Activated naive CD4-positive, alpha-beta T cell treated with Interleukin-2 at 50 U/mL for 16 hours (primary cell): Measurements from ENCODE around the gene UBFD1.
"Not testable (repeated sequence)": the region's sequence is repeated elsewhere in the genome, so short reads cannot be mapped to it uniquely, and the experiment has no call there.

Experiments
- DNase-seq: peaks from one replicate; pipeline ENCODE4 v3.0.0-alpha.2; 2020

UBFD1 gene

DNA sequence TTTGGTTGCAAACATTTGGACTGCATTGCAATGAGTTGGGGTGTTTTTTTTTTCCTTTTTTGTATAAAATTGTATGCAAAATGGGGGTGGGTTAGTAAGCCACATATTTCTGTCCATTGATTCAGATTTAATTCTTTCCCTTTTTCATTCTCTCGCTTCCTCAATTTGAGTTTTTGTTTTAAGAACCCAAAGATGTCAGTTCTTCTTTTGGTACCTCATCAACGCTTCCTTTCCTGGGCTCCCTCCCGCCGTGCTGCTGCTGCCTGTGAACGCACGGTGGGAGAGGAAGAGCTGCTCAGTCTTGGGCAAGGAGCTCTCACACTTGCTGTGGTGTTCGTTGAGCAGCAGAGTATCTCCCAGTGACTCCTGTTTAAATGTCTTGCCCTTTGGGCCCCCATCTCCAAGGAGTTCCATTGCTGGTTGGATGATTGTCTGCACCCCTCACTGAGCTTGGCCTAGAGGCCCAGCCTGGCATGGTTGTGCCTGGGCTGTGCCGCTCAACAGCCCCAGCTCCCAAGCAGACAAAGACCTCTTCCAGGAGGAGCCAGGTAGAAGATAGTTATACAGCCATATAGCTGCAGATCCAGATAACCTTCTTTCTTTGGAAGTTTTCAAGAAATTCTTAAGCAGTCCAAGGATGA, 13.6 kb downstream of the UBFD1 start:
- DNase-seq: no peak

DNA sequence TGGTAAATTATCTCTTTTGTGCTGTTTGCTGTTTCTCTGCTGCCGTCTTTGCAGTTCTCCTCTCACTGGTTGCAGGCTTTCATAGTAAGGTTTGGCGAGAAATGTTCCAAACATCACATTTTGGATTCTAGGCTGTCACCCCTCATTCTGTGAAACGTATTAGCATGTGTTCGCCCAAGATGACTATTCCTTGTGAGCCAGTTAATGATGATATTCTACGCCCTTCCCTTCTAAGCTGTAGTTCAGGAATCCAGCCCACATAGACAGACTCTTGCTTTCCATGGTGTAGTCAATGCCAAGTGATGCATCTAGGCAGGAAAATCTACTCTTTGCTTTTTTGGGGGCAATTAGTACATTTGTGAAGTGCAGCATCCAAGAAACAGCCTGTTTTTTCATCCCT, 14.4 kb downstream of the UBFD1 start:
- DNase-seq: no peak

DNA sequence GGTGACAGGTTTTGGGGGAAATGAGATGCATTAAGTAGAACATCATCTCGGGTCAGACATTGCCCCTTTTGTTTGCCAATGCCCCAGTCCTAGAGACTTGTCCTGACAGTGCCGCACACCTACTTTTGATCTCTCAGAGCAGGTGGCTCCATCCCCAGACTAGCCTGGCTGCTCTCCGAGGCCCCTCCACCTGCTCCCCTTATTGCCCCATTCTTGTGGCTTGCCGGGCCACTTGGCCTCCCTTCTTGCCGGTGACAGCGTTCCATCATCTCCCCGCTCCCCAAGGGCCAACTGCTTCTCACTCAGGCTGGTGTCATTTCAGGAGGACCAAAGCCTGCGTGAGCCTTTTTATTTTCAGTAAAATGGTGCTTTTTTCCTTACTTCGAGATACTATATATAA, 14.9 kb downstream of the UBFD1 start:
- no peak for DNase-seq

DNA sequence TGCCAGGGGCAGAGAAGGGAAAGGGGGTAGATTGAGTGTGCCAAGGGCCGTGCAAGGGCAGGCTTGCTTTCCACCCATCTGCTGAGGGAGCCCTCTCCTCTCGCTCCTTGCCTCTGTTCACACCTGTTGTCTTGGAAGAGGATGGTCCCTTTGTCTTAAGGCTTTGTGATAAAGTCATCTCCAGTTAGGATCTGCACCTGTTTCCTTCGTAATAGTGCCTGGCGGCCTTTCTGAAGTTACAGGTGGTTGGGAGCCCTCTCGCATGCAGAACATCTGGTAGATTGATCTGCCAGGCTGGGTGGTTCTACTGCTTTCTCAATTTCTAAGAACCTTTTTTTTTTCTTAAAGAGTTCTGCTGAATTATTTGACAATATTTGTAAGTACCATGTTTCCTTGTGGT, 16.3 kb downstream of the UBFD1 start:
- no peak for DNase-seq

DNA sequence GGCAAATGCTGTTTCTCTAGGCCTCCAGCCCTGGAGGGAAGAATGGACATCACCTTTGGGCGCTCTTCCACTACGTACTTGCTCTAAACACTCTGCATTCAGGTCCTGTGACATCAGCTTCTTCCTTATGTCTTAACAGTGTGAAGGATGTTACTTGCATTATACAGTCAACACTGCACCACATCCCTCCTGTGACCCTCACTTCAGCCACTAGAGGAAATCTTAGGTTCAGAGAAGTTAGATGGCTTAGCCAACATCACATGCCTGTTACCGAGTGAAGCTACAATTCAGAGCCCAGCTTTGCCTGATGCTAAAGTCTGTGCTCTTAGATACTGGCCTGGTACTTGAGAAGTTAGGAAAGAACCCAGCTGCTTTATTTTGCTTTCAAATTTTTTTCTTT, 18.3 kb downstream of the UBFD1 start:
- no peak for DNase-seq

DNA sequence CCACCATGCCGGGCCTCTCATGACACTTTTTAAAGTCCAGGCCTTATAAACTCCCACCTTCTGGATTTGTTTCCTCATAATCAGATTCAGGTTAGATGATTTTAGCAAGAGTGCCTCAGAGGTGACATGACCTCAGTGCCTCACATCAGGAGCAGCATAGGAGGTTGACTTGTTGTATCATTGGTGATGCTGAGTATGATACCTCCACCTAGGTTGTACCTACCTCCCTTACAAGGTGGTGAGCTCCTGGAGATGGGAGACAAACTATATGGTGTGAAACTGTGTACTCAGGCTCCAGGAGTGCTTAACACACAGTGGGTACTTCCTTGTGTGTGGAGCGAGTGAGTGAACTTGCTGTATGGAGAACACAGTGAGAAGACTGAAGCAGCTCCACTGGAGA, 20.0 kb downstream of the UBFD1 start:
- no peak for DNase-seq

DNA sequence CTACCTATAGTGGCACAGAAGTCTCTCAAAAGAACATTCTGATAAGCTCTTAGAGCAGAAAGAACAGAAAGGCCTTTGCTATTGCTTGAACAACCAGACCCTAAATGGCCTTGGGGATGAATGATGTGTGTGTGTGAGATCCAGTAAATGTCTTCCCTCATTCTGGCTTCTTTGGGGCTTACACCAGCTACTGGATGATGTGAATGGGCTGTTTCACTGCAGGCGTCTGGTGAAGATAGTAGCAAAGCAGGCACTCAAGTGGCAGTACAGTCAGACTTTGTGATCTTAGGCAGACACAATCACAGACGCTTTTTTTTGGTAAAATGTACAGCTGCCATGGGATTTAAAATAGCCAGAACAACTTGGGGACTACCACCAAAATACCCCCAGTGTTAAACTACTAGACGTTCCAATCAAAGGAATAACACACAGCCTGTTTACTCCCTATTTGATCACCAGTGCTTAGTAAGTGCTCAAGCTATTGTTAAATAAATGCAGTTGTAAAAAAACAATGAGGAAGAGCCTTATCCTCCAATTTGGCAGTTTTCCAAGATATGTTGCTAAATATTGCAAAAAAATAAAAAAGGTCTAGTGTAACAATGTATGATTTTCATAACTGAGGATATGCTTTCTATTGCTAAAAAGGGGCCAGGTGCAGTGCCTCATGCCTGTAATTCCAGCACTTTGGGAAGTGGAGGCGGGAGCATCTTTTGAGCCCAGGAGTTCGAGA, 20.7 kb downstream of the UBFD1 start:
- no peak for DNase-seq

DNA sequence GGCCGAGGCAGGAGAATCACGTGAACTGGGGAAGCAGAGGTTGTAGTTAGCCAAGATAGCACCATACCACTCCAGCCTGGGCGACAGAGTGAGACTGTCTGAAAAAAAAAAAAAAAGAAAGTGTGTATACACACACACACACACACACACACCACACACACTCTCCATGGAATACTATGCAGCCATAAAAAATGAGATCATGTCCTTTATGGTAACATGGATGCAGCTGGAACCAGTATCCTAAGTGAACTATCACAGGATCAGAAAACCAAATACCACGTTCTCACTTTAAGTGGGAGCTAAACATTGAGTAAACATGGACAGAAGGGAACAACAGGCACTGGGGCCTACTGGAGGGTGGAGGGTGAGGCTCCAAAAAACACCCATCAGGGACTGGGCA, 21.8 kb downstream of the UBFD1 start:
- DNase-seq: no peak

DNA sequence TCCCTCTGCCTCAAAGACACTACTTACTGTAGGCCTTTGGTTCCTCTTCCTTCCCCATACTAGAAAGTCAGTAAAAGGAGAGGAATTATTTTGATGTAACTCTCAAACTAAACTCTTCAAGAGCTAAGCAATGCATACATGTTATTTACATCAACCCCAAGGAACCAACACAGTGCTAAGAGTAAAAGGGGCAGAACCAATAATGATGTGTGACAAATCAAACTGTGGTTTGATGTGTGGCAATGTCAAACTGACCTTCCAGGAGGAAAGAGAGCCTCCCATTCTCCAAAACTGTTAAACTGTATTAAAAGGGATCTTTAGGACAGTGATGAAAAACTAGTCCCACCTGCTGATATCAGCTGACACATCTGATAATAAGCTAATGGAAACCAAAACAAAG, 22.9 kb downstream of the UBFD1 start:
- no peak for DNase-seq

DNA sequence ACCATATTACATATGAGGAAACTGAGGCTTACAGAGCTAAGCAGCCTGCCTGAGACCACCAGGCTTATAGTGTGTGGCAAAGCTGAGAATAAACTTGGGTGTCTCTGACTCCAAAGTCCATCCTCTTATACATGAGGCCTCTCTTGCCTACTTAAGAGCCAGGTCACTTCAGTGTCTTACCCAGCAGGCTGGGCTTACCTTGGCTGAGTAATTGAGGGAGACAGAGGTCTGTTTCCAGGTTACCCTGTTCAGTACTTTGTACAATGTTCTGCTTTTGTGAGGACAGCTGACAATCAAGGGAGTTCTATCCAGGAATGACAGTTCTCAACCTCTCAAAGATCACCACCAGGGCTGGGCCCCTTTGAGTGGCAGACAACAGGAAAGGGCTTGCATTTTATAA, 24.2 kb downstream of the UBFD1 start:
- no peak for DNase-seq

DNA sequence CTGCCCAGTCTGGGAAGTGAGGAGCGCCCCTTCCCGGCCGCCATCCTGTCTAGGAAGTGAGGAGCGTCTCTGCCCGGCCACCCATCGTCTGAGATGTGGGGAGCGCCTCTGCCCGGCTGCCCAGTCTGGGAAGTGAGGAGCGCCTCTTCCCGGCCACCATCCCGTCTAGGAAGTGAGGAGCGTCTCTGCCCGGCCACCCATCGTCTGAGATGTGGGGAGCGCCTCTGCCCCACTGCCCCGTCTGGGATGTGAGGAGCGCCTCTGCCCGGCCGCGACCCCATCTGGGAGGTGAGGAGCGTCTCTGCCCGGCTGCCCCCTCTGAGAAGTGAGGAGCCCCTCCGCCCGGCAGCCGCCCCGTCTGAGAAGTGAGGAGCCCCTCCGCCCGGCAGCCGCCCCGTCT, 25.7 kb downstream of the UBFD1 start:
- DNase-seq: not testable (repeated sequence)

DNA sequence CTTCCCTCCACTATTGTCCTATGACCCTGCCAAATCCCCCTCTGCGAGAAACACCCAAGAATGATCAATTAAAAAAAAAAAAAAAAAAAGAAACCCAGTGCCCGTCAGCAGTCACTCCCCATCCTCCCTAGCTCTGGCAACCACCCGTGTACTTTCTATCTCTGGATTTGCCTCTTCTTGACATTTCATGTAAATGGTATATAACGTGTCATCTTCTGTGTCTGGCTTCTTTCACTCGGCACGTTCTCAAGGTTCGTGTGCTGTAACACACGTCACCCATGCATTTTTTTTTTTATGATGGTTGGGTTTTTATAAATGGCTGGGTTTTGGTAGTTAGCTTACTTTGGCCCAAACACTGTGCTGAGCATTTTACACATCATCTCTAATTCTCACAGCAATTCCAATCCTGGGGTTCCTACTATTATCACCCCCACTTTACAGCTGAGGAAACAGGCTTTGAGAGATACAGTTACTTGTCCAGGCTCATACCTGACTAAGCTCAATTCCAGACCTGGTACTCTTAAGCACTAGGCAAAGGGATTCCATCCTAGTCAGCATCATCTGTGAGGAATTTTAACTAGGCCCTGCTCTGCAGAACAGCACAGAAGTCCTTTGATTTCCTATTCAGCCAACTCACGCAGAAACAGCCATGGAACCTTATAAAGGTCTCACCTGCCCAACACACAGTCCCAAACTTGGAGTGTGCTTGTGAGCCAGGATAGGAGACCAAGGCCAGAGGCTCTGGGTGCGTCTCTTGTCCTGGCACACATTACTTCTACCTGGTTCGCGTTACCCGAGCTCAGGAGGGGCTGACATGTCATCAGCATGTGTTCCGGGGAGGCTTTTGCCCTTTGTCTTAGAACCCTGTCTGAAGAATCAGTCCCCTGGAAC, 26.9 kb downstream of the UBFD1 start:
- no peak for DNase-seq

DNA sequence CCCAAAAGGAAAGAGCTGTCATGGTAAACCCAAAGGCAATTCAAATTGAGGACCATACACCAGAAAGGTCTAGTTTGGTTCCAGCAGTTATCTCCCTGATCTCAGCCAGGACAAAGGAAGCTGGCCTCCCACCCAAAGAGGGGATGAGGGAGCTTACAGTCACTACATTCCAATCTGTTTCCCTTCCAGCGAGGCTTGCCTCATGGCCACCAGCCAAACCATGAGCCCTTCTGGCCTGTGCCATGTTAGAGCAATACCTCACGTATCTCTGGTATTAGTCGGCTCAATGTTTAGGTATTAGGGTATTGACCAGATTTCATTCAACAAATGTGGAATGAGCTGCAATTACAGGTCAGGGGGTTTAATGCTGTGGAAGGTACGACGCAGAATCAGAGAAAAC, 30.2 kb downstream of the UBFD1 start:
- DNase-seq: no peak

DNA sequence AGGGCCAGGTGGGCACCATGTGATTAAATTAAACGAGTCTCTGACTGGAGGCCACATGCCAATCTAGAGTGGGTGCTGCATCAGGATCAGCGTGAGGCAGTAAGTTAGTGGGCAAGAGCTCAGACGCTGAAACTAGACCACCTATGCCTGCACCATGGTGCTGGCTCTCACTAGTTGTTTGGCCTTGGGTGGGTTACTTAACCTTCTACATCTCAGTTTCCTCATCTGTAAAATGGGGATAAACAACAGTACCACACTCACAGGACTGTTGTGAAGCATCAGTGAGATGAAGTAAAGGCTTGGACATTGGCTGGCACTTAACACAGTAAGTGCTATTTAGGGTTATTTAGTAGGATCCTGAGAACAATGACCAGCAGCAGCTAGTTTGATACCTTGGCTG, 32.7 kb downstream of the UBFD1 start:
- DNase-seq: no peak

DNA sequence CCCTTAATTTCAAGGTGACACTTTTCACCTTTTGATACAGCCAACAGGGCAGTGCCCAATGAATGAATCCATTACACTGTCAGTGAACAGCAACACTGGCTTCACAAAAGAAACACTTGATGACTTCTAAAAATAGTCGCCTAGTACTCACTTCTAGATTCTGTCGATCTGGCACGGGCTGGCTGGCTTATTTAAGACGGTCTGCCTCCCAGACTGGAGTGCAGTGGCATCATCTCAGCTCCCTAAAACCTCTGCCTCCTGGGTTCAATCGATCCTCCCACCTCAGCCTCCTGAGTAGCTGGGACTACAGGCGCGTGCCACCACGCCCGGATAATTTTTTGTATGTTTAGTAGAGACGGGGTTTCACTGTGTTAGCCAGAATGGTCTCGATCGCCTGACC, 36.7 kb downstream of the UBFD1 start:
- no peak for DNase-seq

DNA sequence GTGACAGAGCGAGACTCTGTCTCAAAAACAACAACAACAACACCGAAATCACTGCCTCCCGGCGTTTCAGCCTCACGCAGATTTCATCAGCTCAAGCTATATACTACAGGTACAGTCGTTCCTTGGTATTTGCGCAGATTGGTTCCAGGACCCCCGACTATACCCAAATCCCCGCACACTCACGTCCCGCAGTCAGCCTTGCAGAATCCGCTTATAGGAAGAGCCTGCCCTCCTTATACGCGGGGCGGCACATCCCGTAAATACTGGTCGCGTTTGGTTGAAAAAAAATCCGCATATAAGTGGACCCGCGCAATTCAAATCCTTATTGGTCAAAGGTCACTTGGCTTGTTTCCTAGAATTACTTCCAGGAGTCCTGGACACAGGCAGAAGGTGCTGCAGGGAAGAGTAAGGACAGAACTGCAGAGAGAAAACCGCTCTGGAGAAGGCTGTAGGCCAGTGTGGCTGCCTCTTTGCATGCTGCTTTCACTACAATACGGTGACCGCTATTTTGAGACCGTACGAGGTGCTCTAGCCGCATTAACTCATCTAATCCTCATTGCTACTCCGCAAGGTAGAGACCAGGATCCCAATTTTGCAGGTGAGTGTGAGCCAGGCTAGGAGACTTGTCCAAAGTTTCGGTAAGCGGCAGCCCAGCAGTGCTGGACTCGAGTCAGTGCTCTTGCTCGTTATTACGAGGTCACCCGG, 37.9 kb downstream of the UBFD1 start:
- DNase-seq: no peak

DNA sequence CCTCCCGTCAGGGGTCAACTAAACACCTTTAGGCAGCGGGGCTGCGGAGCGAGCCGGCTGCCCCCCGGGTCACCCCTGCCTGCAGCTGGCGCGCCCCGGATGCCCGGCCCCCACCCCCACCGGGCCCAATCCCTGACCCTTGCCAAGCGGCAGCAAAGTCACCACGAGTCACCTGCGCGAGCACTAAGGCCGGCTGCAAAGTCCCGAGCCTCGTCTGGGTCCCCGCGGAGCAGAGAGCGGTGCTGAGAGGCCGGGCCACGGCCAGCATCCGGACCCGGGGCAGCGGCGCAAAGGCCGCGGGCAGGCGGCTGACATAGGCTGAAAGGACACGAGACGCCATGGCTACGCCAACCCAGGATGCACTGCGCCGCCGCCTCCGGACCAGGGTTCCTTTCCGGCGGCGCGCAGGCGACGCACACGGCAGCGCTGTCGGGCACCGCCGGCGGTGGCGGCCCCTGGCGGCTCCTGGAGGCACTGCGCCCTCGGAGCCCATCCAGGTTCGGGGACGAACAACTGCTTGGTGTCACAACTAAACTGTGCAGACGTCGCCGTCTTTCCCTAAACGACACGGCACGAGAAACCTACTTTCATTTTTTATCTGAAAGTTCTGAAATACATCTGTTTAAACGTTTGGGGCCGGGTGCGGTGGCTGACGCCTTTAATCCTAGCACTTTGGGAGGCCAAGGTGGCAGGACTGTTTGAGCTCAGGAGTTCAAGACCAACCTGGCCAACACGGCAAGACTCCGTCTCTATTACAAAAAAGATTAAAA, 38.6 kb downstream of the UBFD1 start, which contains the start of gene NDUFAB1:
Gene NDUFAB1, minus strand, starts transcription at position 366 of the 770 bp plus-strand sequence. Its CDS starts 26 bp downstream, at position 340.
- peak; percentile 93 for DNase-seq

DNA sequence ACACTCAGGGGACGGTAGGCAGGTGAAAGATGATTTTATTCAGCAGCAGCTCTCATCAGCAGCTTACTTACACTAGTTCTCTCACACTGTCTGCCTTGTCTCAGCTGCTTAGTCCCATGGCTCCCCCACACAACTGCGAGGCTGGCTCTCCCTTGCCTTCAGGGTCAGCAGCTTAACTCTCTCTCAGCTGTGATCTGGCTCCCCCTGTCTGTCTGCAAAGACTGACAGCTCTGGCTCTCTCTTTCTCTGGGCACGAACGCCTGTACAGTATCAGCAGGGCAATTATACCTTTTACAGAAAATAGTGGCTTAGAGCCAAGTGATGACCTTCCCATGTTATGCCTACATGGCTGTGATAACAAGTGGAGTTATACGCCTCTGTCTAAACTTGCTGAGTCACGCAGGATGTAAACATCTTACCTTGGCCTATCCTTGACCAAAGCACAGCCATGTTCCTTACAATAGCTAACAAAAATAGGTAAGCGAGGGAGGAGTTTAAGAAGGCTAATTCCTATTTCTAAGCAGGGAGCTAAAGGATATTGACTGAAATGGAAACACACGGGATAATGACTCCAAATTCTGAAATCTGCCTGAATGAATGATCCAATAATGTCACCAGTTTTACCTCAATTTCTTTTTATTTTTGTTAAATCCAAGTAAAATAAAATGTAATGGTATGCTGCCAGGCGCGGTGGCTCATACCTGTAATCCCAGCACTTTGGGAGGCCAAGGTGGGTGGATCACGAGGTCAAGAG, 39.7 kb downstream of the UBFD1 start:
- DNase-seq: peak; percentile 14

DNA sequence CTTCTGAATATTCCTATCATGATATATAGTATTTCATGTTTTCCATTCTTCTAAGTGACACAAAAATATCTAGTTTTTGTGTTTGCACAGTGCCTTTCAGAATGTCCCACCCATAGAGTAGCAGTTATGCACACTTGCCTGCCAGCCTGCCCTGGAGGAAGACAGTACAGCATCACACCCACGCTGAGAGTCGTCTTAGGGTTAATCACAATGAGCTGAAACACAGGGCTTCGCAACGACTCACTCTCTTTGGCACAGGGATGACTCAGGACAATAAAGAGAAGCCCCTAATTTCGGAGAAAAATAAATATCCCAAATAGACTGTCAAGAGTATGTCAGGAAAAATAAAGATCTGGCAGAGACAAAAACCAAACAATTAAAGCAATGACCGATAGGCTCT, 50.2 kb downstream of the UBFD1 start:
- DNase-seq: no peak

DNA sequence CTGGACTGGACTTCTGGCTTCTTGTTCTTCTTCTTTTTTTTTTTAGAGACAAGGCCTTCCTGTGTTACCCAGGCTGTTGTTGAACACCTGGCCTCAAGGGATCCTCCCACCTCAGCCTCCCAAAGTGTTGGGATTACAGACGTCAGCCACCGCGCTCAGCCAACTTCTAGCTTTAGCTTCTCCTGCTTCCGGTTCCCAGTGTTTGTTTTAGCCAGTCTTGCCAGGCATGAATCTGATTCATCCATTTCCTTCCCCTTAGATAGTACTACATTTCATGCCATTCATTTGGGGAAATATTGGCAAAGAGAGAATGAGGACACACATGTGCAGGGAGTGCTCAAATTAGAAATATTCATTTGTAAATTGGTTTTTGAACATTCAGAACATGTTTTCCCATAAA, 50.7 kb downstream of the UBFD1 start:
- no peak for DNase-seq

DNA sequence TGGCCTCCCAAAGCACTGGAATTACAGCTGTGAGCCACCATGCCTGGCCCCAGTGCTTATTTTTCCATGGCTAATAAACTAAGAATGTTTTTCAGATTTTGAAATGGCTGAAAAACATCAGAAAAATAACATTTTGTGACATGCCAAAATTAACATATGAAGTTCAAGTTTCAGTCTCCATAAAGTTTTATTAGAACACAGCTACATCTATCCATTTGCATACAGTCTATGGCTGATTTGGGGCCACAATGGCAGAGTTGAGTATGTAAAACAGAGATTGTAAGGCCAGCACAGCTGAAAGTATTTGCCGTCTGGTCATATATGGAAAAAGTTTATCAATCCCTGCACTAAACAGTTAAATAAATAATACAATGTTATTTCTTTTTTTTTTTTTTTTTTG, 52.4 kb downstream of the UBFD1 start:
- DNase-seq: no peak

DNA sequence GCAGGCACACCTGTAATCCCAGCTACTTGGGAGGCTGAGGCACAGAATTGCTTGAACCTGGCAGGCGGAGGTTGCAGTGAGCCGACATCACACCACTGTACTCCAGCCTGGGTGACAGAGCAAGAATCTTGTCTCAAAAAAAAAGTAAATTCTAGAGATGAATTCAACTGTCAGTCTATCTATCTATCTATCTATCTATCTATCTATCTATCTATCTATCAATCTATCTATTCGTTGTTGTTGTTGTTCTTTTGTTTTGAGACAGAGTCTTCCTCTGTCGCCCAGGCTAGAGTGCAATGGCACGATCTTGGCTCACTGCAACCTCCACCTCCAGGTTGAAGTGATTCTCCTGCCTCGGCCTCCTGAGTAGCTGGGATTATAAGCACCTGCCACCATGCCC, 53.4 kb downstream of the UBFD1 start:
- not testable (repeated sequence) for DNase-seq
